ENCODE measurements around the gene SCIN.

Gene SCIN

GRCh38 chr7:12569673-12570072 lies 847 bp upstream of the SCIN start:
- DNase-seq, result no peak

- DNase-seq, result no peak
Observed at GRCh38 chr7:12570168-12570533, 369 bp upstream of the SCIN start.

GRCh38 chr7:12571691-12572090 lies 1.2 kb downstream of the SCIN start:
- no peak for DNase-seq

GRCh38 chr7:12572941-12573575 lies 2.5 kb downstream of the SCIN start:
- no peak for DNase-seq

GRCh38 chr7:12573885-12574284 lies 3.4 kb downstream of the SCIN start:
- no peak for DNase-seq

- no peak for DNase-seq
Observed at GRCh38 chr7:12578930-12579640, 8.6 kb downstream of the SCIN start.

- no peak for DNase-seq
Observed at GRCh38 chr7:12581897-12582296, 11.4 kb downstream of the SCIN start.

GRCh38 chr7:12582362-12582761 lies 11.8 kb downstream of the SCIN start:
- no peak for DNase-seq

- no peak for DNase-seq
Observed at GRCh38 chr7:12583176-12583575, 12.7 kb downstream of the SCIN start.

- DNase-seq, result no peak
Observed at GRCh38 chr7:12583922-12584321, 13.4 kb downstream of the SCIN start.

- DNase-seq, result no peak
Observed at GRCh38 chr7:12584930-12585329, 14.4 kb downstream of the SCIN start.

- DNase-seq, result no peak
Observed at GRCh38 chr7:12586271-12586670, 15.8 kb downstream of the SCIN start.

GRCh38 chr7:12588259-12588904 lies 17.9 kb downstream of the SCIN start:
- DNase-seq, result no peak

GRCh38 chr7:12590559-12590958 lies 20.0 kb downstream of the SCIN start:
- DNase-seq, result no peak

GRCh38 chr7:12594122-12594897 lies 23.8 kb downstream of the SCIN start:
- DNase-seq, result no peak

- DNase-seq, result no peak
Observed at GRCh38 chr7:12595148-12595547, 24.6 kb downstream of the SCIN start.

GRCh38 chr7:12596225-12596790 lies 25.8 kb downstream of the SCIN start:
- no peak for DNase-seq

GRCh38 chr7:12601302-12601869 lies 30.9 kb downstream of the SCIN start:
- DNase-seq, result no peak

- DNase-seq, result no peak
Observed at GRCh38 chr7:12607134-12607533, 36.6 kb downstream of the SCIN start.

- no peak for DNase-seq
Observed at GRCh38 chr7:12609561-12609960, 39.0 kb downstream of the SCIN start.

GRCh38 chr7:12610899-12611298 lies 40.4 kb downstream of the SCIN start:
- no peak for DNase-seq

GRCh38 chr7:12612622-12613021 lies 42.1 kb downstream of the SCIN start:
- no peak for DNase-seq

Measured in activated gamma-delta T cell (primary cell).